T-helper 22 cell (primary cell): Measurements from ENCODE around the gene RFX3.

Source experiments
- DNase-seq: peaks from one replicate; pipeline ENCODE4 v3.0.0-alpha.2; 2020; ENCODE audit warnings: low read depth

RFX3 gene

GRCh38 chr9:3513265-3513818, 12.5 kb downstream of the RFX3 start:
- DNase-seq, result no peak

- DNase-seq, result no peak
Measured at GRCh38 chr9:3511551-3511950, 14.2 kb downstream of the RFX3 start.

GRCh38 chr9:3510796-3511195, 15.0 kb downstream of the RFX3 start:
- no peak for DNase-seq

GRCh38 chr9:3509926-3510325, 15.9 kb downstream of the RFX3 start:
- DNase-seq, result no peak

- DNase-seq, result no peak
Measured at GRCh38 chr9:3508521-3509291, 17.1 kb downstream of the RFX3 start.

DNA sequence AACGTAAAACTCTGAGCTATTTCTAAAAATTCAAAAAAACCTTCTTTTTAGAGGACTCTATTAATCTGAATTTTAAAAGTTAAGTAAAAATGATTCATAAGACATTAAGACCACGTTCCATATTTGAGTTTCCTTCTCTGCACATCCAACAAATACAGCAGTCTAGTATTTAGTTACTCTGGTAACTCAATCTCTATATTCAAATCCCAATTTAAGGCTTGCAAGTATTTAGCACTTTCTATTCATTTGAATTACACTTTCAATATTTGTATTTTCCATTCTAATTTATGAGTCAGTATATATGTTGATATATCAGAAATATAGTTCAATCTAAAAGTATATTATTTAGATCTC, 17.7 kb downstream of the RFX3 start:
- DNase-seq, result no peak

- no peak for DNase-seq
Measured at GRCh38 chr9:3507395-3508077, 18.3 kb downstream of the RFX3 start.

- no peak for DNase-seq
Measured at GRCh38 chr9:3506164-3506563, 19.6 kb downstream of the RFX3 start.

DNA sequence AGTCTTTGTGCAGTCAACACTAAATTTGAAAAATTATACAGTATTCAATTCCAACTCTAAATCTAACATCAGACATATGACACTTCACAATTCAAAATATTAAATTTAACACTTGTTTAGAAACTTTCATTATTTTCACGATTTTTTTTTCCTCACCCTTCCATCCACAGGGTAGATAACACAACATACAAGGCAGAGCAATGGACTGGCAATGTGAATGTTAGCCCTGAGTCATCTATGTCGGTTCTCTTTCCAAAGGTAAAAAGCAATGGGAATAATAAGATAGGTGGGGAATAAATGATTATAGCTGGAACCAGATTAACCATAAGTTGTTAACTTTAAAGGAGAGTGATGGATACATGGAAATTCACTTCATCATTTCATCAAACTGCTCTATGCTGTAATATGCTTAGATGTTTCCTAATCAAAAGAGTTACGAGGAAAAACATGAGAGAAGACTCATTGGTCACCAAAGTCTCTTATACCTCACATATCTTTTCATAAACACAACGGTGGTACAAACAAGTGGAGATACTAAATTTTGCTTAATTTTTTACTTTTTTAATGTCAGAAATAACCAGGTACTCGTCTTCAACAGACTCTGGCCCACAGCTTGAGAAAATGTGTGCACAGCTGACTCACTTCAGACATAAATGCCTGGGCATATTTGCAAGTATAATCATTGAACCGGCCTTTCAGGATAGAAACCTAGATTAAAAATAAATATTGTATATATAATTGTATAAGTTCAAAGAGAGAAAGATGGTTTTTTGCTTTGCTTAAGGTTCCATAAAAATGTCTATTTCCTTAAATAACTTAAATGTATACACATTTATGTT, 23.0 kb downstream of the RFX3 start:
- no peak for DNase-seq

DNA sequence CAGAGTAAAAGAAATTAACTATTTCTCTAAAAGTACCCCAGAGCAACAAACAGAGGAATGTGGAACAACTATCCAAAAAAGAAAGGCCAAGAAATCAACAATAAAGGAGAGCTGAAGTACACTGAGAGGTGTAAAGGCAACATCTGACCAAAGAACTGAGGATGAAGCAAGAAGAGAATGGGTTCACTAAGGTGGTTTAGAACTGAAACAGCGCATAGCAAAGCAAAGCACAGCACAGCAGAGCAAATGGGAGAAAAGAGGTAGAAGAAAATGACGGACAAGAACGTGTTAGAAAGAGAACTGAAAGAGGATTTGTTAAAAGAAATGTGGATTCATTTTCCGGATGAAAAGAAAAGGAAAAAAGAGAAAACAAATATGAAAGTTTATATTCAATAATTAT, 25.8 kb downstream of the RFX3 start:
- no peak for DNase-seq

DNA sequence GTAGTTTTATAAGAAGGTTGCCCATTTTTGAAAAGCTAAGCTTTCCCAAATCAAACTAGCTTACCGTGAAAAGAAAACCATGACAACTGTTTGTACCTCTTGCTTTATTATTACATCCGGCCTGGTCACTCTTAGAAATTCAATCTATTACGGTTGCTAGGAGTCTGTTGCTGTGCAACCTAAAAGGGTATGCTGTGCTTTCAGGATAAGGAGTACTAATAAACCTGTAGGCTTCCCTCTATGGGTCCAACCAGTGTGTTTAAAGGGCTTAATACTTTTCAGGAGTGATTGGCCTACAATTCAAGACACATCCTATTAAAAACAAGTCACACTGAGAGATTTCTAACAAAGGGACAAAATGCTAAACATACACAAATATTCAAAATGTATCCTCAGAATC, 27.1 kb downstream of the RFX3 start:
- no peak for DNase-seq

- no peak for DNase-seq
Measured at GRCh38 chr9:3497857-3498256, 27.9 kb downstream of the RFX3 start.

DNA sequence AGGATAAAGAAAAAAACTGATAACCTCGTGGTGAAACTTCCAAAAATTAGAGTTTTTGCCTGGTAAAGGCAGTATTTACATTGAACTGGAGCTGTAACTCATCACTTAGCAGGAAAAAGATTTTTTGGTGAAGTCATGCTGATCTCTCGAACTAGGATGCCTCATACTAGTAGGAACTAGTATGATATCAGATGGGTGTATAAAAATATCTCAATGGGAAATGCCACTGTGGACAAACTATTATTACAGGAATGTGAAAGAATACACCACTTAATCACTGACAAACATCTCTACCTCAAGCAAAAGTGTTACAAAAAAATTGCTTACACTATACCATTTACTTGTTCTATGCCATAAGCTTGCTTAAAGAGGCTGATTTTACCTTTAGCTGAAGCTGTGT, 28.4 kb downstream of the RFX3 start:
- no peak for DNase-seq

GRCh38 chr9:3495855-3496254, 29.9 kb downstream of the RFX3 start:
- no peak for DNase-seq

GRCh38 chr9:3492214-3492613, 33.6 kb downstream of the RFX3 start:
- no peak for DNase-seq

- DNase-seq, result no peak
Measured at GRCh38 chr9:3491450-3491849, 34.4 kb downstream of the RFX3 start.

GRCh38 chr9:3490957-3491356, 34.8 kb downstream of the RFX3 start:
- no peak for DNase-seq

DNA sequence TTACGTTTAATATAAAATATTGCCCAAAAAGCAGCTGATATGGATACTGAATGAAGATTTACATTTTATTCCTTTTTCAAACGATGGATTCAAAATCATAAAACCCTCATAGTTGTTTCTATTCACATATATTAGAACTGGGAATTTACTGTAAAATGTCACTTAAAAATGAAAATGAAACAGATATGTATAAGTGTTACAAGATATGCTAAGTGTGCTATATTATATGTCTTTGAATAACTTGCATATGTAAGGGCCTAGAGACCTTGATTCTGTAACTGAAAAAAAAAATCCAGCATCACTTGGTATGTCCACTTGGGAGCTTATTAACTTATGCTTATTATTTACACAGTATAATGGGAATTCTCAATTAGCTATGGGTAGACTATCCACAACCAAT, 43.2 kb downstream of the RFX3 start:
- no peak for DNase-seq

DNA sequence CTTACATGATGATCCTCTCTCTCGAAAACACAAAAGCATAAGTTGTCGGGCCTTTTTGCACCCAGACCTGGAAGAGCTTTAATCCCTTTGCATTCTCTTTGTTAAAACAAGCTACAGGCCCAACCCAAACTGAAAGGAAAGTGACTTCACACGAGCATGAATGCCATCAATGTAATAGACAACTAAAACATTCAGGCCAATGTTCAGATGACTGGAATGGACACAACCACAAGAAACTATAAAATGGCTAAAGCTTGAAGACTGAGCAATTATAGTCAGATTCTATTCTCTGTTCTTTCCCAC, 45.5 kb downstream of the RFX3 start:
- no peak for DNase-seq

DNA sequence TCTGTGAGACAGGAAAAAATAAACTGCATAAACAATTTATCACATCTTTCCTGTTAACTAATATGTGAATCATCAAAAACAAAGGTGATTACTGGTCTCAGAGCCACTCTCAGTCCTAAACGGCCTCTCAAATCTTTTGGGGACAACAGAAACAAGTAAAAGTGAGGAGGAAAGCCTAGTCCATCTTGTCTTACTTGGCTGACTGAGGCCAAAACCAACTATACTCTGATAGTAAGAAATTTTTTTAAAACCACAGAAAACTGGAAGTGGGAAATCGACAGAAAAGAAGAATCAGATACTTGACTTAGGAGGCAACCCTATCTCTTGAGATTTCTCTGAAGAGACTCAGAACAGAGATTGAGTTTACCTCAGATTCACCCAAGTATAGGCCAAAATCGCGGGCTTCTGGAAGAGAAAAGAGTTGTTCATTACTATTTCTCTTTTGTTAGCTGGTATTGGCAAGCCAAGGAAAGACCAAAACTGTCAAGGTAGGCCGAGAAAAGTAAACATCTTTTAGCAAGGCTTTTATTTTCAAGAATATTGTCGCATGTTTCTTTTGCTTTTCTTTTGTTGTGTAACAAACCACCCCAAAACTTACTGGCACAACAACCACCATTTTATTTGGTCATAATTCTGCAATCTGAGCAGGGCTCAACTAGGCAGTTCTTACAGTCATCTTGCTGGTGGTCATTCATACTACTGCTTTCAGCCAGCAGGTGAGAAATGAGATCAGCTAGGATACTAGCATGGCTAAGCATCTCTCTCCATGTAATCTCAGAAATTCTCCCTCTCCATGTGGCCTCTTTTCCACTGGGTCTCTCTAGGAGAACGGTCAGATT, 46.1 kb downstream of the RFX3 start:
- no peak for DNase-seq

GRCh38 chr9:3478549-3478953, 47.2 kb downstream of the RFX3 start:
- DNase-seq, result no peak

DNA sequence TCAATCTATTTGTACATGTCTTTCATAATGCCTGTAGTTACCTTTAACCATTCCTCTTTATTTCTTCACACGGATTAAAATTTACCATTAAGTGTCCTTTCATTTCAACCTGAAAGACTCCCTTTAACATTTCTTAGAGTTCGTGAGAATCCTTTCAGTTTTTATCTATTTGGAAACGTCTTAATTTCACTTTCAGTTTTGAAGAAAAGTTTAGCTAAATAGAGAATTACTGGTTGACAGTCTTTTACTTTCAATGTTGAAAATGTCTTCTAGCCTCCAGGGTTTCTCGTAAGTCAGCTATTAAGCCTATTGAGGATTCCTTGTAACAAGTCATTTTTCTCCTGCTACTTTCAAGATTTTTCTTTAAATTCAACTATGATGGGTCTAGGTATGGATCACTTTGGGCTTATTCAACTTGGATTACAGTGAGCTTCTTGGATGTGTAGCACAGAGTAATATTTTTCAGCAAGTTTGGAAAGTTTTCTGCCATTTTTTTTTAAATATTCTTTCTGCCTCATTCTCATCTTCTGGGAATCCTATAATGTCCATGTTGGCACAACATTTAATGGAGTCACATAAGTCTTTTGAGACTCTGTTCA, 48.5 kb downstream of the RFX3 start:
- no peak for DNase-seq
